GM04504 (cell line): ENCODE data around the gene SPATA20.

Source experiments
- DNase-seq: peaks from one replicate; pipeline ENCODE4 v3.0.0-alpha.2; 2012; ENCODE audit warnings: low read depth

The SPATA20 gene

DNA sequence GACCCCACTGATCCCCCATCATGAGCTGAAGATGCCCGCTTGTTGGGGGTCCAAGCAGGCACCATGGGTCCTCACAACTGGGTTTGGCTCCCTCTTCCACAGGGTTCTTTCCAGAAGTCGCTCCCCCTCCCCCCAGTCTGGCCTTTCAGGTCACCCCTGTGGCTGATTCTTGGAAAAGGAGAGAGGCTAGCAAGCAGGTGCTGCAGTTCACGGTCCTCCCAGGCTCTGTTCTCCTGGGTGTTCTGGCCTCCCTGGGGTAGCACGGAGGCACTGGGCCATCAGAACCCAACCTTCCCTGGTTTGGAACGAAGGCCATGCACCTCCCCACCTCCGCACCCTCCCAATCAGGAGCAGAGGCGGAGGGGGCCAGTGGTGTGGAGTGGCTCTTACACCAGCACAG, 32.4 kb downstream of the SPATA20 start:
- no peak for DNase-seq

DNA sequence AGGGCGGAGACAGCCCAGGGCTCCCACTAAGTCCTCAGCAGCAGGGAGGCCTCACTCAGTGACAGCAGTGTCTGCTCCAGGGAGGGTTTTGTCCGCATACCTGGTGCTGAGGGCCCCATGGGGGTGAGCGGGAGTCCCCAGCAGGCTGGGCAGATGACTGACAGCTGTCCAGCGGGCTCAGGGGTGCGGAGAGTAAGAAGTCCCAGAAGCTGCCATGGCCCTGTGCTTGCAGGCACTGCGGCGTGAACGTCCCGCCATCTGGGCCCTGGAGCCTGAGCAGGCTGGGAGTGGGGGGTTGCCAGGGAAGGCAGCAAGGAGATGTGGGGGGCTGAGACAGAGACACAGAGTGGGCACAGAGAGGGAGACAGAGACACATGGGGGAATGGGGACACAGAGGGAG, 33.7 kb downstream of the SPATA20 start:
- DNase-seq, result no peak

DNA sequence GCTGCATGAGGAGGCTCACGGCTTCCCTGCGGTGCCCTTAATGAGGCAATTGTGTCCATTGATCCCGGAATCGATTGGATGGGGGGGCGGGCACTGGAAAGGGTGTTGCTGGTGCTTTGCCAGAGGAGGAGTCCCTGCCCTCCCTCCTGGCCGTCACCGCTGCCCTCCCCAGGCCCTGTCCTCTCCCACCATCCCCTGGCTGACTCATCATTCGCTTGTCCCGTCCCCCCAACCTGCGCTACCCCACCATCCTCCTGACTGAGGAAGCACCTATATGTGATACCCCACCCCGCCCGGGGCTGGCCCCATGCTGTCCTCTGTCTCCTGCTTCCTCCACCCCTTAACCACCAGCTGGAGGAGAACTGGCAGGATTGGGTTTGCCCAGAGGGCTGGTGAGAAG, 34.3 kb downstream of the SPATA20 start:
- no peak for DNase-seq

DNA sequence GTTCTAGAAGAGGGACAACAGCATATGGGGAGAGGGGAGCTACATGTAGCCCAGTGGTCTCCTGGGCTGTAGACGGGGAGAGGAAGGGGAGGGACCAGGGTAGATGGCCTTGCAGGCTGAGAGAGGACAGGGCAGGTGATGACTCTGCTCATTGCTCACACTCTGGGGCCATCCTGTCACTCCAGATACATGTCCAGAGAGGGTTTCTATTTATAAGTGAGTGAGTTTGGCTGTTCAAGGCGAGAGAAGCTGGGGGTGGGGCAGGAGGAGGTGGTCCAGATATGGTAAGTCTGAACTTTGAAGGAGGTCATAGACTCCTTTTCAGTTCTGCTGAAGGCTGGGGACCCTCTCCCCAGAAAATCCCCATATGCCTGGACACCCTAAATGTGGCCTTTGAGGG, 35.8 kb downstream of the SPATA20 start:
- DNase-seq, result no peak

DNA sequence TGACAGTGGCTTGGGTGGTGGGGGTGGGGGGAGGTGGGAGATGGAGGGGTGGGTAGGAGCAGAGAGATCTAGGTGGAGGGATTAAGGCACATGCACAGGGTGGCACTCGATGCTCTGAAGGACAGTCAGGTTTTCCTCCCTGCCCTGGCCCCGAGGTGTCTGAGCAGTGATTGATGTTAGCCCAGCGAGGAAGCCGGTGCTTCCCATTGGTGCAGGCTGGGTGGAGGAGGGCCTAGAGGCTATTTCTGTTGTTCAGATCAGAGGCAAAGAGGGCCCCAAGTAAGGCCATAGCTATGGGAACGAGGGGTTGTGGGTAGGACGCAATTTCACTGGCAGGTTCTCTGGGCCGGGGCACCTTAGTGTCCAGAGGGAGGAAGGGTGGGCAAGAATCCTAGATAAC, 36.7 kb downstream of the SPATA20 start:
- DNase-seq, result no peak

DNA sequence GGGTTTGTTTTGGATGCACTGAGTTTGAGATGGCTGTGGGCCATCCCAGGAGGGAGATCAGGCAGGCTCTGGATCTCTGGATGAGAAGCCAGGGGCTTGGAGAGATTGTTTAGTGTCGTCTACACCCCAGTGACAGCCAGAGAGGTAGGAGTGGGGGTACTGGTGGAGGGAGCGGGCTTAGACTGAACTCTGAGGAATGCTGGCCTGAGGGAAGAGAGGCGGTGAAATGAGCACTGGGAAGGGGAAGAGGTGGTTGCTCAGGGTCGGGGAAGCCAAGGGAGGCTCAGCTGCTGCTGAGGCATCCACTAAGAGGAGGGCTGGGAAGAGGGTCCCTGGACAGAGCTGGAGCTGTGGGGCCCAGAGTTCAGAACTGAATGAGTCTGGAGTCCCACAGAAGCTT, 37.1 kb downstream of the SPATA20 start:
- no peak for DNase-seq

DNA sequence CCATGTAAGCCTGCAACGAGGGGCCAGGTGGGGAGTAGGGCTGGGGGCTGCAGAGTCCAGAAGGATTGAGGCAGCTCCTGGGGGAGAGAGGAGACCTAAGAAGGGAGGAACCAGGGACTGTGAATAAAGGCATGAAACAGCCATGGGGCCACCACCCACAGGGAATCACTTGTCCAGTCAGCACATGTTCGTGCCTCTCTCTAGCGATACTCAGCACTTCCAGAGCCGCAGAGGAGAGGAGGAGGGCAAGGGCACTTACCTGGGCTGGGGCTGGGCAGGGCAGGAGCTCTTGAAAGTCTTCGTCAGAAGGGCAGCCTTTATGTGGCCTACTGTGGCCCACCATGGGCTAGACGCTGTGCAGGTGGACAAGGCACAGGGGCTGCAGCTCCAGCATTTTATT, 37.8 kb downstream of the SPATA20 start:
- no peak for DNase-seq

DNA sequence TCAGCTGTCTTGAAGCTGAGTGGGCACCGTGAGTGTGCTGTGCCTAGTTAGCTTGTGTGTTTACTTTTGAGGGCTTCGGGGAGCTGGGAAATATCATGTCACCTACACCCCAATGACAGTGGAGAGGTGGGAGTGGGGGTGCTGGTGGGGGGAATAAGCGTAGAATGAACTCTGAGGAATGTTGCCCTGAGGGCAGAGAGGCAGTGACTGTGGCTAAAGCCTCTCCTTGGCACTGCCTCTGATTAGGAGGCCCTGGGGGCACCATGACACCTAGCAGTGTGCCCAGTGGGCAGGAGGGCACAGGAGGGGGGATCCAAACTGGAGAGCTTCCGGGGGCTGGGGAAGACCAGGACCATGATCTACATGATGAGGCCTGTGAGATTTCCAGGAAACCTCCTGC, 38.4 kb downstream of the SPATA20 start:
- no peak for DNase-seq

DNA sequence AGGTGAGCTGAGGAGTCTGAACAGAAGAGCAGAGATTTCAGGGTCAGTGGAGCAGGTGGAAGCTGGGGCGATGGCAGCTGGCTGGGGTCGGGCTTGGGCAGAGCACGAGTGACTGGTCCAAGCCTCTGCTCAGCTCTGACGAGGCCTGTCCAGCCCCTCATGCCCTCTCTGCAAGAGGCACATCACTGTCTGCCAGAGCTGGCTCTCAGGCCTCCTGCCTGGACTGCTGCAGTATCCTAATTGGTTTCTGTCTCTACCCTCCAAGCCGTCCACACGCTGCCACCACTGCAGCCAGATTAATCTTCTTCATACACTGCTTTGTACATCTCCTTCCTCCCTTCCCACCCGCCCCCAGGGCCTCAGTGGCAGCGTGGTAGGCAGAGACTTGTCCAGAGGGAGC, 38.9 kb downstream of the SPATA20 start:
- DNase-seq, result no peak

DNA sequence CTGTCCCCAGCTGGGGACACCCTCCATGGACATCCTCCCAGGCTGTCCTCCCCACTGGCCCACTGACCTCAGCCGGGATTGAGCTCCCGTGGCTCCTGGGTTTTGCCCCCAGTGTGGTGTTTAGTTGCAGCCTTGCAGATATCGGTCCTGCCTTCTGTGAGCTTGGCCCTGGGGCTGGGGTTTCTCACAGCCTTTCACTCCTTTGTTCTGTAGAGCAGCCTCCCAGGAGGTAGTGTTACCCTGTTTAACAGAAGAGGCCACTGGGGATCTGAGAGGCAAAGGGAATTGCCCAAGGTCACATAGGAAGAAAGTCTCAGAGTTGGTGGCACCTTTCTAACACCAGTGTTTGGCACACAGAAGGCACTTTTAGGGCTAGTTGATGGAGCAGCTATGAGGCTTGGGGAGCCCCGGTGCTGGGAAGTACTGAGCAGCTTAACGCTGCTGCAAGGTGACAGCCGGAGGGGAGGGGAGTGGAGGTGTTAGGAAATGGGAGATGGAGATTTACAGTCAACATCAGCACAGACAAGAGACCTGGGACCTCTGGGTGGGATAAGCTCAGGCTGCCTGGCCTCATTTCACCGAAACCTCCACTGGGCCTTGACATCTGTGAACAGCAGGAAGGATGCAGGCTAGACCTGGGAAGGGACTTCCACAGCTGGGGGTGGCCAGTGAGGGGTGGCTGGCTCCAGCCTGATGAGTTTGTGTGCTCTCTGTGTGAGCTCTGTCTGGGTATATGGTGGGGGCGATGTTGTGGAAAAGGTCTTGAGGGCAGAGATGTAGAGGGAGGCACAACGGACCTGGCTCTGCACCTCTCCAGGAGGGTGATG, 39.7 kb downstream of the SPATA20 start:
- no peak for DNase-seq

DNA sequence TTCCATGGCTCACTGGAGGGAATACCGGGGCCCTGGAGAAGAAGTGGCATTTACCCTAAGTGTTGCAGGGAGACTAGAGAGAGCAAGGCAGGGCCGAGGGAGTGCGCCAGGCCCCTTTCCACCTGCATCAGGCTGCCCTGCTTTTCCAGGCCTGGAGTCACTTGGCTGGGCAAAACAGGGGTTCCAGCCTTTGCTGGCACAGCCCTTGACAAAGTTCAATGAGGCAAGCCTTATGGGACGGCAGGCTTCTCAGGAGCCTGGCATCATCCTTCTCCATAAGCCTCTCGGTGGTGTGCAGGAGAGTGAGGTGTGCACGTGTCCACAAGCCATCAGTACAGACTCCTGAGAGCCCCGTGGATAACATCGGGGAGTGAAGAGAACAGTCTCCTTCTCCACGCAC, 40.6 kb downstream of the SPATA20 start:
- no peak for DNase-seq

DNA sequence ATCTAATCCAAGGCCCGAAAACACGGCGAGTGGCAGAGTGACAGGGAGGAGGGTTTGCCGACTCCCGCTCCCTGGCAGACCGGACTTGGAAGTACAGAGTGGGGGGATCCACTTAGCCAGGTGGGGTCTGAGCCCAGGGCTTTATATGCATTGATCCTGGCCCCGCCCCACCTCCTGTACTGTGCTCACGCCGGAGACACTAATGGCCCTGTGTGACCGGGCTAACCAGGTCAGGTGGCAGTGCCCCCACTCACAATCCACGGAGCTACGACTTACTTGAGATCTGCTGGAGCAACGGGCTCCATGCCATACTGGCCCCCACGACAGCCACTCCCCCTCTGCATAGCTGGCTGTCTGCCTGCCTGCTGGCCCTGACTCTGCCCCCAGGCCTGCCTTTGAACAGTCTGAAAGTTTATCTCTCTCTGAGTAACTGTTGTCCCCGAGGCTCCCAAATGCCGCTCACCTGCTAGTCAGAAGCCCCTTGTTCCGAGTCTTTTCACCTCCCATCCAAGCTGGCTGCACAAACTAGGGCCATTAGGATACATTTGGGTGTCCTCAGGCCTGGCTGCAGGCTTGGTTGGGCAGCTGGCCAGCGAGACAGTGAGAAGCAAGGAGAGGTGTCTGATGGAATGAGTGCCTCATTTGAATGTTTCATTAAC, 41.5 kb downstream of the SPATA20 start:
- DNase-seq, result no peak

DNA sequence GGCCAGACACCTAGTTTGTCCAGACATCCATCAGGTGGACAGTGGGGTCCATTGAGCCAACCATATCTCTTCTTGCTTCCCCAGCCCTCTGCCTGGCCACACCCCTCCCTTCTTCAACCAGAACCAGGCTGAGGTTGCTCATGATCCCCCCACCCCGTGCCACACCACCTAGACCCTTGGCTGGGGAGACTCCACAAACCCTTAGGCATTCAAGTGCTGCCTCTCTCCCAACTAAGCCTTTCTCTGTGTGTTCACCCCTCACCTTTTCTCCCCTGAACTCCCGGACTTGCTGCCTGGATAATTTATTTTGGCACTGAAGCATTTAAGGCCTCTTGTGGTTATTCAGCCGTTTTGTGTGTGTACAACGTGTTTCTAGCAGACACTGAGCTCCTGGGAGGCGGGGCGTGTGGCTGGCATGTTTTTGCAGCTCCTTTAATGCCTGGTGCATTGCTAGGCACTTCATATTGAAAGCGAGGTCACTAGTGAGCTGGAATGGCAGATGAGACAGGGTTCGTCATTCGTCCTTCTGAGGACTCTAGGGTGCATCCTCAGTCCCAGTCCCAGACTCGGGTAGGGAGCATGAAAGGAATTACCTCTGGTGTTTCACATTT, 42.2 kb downstream of the SPATA20 start:
- DNase-seq, result no peak

DNA sequence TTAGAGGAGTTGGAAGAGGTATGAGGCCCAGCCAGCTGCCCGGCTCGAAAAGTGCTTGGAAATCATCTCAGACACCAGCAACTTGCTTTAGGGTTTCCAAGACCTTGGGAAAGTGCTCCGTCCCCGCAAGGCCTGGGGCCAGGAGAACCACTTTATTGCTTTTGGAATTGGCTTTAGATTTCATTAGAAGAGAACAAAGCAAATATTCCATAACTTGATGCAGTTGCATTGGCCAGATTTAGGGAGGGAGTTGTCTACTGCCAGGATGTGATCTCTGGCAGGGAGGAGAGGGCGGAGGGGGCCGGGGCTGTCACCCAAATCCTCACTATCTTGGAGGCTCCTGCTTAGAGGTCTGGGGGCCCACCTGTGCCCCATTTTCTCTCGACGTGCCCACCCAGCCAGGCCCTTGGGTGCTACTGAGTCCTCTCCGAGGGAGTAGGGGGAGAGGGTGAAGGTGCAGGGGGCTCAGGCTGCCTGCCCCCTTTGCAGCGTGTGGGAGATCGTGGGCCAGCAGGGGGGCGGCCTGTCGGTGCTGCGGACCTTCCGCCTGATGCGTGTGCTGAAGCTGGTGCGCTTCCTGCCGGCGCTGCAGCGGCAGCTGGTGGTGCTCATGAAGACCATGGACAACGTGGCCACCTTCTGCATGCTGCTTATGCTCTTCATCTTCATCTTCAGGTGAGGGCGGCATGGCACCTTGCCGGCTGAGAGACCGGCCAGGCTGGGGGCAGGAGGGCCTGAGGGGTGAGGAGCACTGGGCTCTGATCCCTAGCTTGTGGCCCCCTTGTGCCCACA, 44.2 kb downstream of the SPATA20 start:
- DNase-seq, result no peak

DNA sequence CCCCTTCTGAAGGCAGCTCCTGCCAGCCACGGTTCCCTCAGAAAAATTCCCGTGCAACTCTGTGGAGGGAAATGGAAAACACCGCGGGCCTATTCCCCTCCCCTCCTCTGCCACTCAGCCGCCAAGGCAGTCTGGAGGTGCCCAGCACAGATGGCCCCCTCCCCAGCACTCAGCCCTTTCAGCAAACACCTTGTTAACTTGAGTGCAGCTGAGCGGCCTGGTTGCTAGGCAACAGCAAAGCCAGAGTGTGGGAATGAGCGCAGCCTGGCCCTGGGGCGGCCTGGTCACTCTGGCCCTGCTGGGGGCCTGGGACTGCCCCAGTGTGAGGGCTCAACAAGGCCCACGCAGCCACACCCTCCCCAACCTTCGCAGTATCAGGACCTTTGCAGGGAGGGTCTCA, 46.3 kb downstream of the SPATA20 start:
- no peak for DNase-seq

DNA sequence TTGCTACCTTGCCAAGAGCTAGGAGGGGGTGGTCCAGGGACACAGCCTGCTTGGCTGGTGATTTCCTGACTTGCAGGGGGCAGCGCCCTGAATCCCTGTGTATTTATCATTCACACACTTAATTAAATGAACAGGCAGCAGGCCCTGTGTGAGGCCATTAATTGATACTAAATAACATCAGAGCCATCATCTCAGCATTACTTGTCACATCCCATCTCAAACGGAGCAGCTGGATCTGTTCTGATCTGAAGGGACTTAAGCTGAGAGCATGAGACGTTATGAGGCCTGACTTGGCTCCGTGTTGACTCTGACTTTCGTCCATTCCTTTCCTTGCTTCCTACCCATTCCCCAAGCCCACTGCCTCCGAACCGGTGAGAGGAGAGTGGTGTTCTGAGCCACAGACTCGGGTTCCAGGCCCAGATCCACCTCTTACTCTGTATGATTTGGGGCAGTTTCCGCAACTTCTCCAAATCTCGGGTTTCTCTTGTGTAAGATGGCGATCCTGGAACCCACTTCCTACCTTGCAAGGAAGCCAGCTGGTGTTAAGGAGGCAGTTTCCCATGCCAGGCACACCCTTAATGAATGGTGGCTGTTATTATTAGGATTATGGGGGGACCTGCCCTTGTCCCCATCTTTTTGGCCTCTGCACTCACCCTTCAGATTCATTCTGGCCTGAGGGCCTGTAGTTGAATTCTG, 47.3 kb downstream of the SPATA20 start:
- no peak for DNase-seq

DNA sequence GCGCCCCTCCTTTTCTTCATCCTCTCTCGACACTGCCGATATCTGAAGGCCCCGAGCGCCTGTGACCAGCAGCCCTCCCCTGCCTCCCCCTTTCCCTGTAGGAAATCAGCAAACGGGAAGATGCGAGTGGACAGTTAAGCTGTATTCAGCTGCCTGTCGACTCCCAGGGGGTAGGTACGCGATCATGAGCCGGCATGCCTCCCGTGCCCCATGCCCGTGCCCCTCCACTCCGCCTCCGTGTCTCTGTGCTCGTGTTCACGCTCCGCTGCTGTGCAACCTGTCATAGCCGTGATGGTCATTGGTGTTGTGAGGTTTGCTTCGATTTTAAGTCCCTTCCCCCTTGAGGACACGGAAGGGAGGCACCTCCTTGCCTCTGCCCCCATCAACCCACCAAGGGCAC, 47.9 kb downstream of the SPATA20 start:
- no peak for DNase-seq

DNA sequence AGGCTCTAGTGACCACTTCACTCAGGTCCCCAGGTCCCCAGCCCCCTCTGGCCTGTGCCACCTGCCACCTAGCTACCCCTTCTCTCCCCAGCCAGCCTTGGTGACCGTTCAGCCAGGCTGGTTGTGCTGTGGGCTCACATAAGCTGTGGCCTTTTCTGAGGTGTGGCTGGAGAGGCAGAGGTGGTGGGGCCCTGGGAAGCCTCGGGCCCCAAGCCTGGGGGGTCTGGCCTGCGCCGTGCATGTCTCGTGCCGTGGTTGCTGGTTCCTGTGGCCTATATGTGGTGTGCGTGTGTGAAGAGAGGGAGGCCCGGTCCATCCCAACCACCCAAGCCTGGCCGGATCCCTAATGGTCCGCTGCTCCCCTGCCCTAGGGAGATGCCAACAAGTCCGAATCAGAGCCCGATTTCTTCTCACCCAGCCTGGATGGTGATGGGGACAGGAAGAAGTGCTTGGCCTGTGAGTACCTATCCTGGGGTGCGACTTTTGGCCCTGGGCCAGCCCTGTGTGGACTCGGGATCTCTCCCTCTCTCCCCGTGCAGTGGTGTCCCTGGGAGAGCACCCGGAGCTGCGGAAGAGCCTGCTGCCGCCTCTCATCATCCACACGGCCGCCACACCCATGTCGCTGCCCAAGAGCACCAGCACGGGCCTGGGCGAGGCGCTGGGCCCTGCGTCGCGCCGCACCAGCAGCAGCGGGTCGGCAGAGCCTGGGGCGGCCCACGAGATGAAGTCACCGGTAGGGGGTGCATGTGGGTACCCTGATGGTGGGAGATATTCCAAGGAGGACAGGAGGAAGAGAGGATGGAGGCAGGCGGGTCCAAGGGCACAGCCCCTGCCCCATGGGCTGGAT, 49.4 kb downstream of the SPATA20 start:
- DNase-seq, result no peak

DNA sequence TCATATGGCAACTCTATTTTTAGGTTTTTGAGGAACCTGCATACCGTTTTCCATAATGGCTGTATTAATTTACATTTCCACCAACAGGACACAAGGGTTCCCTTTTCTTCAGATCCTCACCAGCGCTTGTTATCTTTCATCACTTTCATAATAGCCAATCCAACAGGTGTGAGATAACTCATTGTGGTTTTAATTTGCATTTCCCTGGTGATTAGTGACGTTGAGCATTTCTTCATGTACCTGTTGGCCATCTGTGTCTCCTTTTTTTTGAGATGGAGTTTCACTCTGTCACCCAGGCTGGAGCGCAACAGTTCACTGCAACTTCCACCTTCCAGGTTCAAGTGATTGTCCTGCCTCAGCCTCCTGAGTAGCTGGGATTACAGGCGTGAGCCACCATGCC, 51.5 kb downstream of the SPATA20 start:
- DNase-seq, result no peak

DNA sequence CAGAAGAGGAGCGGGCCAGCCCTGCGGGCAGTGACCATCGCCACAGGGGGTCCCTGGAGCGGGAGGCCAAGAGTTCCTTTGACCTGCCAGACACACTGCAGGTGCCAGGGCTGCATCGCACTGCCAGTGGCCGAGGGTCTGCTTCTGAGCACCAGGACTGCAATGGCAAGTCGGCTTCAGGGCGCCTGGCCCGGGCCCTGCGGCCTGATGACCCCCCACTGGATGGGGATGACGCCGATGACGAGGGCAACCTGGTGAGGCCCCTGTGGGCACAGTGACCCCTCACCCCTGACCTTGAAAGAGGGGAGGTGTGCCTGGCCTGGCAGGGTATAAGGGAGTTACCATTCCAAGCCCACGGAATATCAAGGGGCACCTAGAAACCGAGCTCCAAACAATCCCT, 52.6 kb downstream of the SPATA20 start:
- no peak for DNase-seq

DNA sequence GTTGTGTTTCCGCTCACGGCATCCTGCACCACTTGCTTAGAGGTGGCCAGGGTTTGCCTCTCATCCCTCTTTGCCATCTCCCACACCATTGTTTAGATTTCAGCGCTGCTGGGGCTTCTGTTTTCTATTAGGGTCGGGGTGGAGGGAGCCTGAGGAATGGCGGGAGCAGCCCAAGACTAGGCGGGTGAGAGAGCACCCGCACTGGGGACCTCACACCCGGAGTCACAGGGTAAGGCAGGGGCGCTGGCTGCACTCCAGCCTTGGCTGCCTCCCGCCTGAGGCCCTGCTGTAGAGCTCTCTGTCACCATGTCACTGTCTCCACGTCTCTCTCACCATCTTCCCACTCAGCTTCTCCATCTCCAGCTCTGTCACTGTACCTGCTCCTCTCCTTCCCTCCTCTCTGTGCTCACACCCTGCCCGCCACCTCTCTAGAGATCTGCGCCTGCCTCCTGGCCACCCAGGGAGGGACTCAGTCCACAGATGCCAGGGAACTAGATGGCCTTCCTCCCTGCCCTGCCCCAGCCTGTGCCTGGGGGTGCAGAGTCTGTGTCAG, 54.9 kb downstream of the SPATA20 start:
- DNase-seq, result no peak
